ENCODE results near the gene CCDC63. TPM values are rescaled to one million over a fixed set of nuclear protein-coding genes. Genes with fewer than 3 reads are reported as not detected.
"Not testable (repeated sequence)": the region's sequence is repeated elsewhere in the genome, so short reads cannot be mapped to it uniquely, and the experiment has no call there.

CCDC63 gene
- polyA plus RNA-seq, 4 donors, result not detected

DNA sequence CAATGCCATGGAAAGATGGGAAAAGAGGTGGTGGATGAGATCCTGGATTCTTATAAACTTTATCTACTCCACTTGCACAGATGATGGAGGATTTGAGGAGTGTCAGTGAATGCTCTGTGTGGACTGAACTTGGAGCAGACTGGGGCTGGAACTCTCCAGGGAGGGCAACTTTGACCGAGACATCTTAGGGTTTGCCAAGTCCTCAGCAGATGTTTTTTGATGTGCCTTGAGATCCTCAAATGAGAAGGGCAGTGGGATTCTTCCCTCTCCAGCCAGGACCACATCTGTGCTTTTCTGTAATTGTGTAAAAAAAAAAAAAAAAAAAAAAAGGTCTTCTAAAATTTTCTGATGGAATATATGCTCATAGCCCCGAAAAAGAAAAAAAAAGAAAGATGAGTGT is 96.6 kb downstream of the CCDC63 start:
- DNase-seq (ENCODE audit: low read depth in 4 of 4, low spot score in 2 of 4), result no peak

DNA sequence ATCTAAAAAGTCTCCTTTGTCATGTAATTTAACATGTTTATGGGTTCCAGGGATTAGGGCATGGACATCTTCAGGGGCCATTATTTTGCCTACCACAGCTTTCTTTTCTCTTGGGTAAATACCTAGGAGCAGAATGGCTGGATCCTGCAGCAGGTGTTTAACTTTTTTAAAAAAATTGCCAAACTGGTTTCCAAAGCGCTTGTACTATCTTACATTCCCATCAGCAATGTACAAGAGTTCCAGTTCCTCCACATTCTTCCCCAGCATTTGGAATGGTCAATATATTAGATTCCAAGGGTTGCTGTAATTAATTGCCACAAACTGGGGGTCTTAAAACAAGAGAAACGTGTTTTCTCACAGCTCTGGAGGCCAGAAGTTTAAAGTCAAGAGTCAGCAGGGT is 101.3 kb downstream of the CCDC63 start:
- no peak for DNase-seq (ENCODE audit: low read depth in 4 of 4, low spot score in 2 of 4)

DNA sequence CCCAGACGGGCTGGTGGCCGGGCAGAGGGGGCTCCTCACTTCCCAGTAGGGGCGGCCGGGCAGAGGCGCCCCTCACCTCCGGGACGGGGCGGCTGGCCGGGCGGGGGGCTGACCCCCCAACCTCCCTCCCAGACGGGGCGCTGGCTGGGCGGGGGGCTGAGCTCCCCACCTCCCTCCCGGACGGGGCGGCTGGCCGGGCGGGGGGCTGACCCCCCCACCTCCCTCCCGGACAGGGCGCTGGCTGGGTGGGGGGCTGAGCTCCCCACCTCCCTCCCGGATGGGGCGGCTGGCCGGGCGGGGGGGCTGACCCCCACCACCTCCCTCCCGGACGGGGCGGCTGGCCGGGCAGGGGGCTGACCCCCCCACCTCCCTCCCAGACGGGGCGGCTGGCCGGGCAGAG is 103.7 kb downstream of the CCDC63 start:
- DNase-seq (ENCODE audit: low read depth in 4 of 4, low spot score in 2 of 4), result not testable (repeated sequence)

DNA sequence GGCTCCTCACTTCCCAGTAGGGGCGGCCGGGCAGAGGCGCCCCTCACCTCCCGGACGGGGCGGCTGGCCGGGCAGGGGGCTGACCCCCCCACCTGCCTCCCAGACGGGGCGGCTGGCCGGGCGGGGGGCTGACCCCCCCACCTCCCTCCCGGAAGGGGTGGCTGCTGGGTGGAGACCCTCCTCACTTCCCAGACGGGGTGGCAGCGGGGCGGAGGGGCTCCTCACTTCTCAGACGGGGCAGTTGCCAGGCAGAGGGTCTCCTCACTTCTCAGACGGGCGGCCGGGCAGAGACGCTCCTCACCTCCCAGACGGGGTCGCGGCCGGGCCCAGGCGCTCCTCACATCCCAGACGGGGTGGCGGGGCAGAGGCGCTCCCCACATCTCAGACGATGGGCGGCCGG is 104.1 kb downstream of the CCDC63 start:
- DNase-seq (ENCODE audit: low read depth in 4 of 4, low spot score in 2 of 4), result not testable (repeated sequence)

Other genes starting within 250 kb of the CCDC63 start
- gene TCTN1, start 232.9 kb upstream of the CCDC63 start, polyA plus RNA-seq (ENCODE audit: insufficient read length in 4 of 4), result 100 to 1,000 TPM in 2 of 4 donors, 10 to 100 TPM in 2; 69.8 to 112 (median 94.2) TPM
- 10 to 100 TPM in 3 of 4 donors, 1 to 10 TPM in 1; 9.9 to 11.3 (median 10.8) TPM for gene HVCN1, start 157.9 kb upstream of the CCDC63 start, polyA plus RNA-seq (ENCODE audit: insufficient read length in 4 of 4)
- gene PPP1CC, start 104.1 kb upstream of the CCDC63 start, polyA plus RNA-seq (ENCODE audit: insufficient read length in 4 of 4), result 100 to 1,000 TPM; 169 to 197 (median 175) TPM
- not detected for gene MYL2, start 73.6 kb downstream of the CCDC63 start, polyA plus RNA-seq (ENCODE audit: insufficient read length in 4 of 4)
- gene CUX2, start 187.2 kb downstream of the CCDC63 start, polyA plus RNA-seq (ENCODE audit: insufficient read length in 4 of 4), result 10 to 100 TPM in 1 of 4 donors, 1 to 10 TPM in 3; 8.7 to 10.5 (median 9.3) TPM

All from left renal cortex interstitium (tissue), 4 donors.